IPS-NIHi7 (cell line): Measurements from ENCODE around the gene KCNT1.

Source experiments
- DNase-seq: peaks from one replicate; pipeline ENCODE4 v3.0.0; 2012; ENCODE audit warnings: mixed read lengths; ENCODE audit errors: extremely low spot score

KCNT1 gene

GRCh38 chr9:135765416-135765815 is 63.4 kb downstream of the KCNT1 start:
- DNase-seq = no peak

- DNase-seq = no peak
These were observed 64.3 kb downstream of the KCNT1 start for GRCh38 chr9:135766251-135766650.

GRCh38 chr9:135766707-135767106 is 64.7 kb downstream of the KCNT1 start:
- DNase-seq = no peak

GRCh38 chr9:135768516-135769218 is 66.7 kb downstream of the KCNT1 start:
- no peak for DNase-seq

DNA sequence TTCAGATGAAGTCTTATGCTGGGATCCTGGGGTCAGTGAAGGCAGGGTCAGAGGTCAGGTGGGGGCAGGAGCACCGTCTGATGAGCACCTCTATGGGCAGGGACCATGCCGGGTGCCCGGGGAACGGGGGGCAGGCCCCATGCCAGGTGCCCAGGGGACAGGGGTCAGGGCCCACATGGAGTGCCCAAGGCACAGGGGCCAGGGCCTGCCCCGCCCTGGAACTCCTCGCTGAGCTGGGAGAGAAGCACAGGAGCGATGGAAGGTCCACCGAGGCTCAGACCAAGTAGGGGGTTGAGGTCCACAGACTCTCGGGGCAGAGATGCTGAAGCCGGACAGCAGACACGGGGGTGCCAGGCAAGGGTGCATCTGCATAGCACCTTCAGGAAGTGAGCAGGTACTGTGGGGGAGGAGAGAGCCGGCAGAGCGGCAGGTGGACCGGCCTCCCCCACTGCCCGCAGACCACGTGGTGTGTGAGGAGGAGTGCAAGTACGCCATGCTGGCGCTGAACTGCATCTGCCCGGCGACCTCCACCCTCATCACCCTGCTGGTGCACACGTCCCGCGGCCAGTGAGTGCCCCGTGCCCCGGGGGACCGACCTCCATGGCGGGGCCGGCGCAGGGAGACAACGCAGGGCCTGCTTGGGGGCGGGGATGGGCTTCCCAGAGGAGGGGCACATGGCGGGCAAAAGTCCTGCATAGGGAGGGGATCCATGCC is 67.7 kb downstream of the KCNT1 start:
- DNase-seq = no peak

- DNase-seq = no peak
These were observed 68.2 kb downstream of the KCNT1 start for GRCh38 chr9:135770203-135770535.

GRCh38 chr9:135770771-135771170 is 68.8 kb downstream of the KCNT1 start:
- no peak for DNase-seq

DNA sequence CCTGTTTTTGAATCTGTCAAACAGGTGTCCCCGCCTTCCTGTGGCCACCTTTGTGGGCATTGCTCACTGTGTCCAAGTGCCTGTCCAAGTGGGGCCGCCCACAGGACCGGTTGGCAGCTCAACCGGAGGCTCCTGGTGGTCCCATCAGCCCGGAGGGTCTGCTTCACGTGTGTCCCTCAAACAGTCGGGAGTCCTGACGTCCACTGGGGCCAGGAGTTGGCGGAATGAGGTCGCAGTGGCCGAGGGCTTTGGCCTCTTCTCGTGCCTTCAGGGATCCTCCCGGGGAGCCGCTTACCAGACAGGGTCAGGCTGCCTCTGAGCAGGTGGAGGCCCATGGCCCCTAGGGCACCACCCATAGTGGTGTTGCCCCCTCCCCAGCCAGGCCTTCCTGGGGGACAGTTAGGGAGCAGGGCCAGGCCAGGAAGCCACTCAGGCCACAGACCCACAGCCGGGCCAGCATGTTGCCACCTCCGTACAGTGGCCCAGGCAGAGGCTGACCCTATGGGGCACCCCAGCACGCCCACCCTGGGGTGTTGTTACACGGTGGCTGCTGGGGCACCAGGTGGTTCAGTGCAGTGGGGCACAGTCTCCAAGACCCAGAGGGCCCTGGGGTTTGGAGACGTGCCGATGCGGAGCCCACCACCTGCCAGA is 69.5 kb downstream of the KCNT1 start:
- no peak for DNase-seq

GRCh38 chr9:135772056-135772646 is 70.2 kb downstream of the KCNT1 start:
- DNase-seq = no peak

GRCh38 chr9:135772702-135773493 is 70.9 kb downstream of the KCNT1 start:
- DNase-seq = no peak

- DNase-seq = no peak
These were observed 71.7 kb downstream of the KCNT1 start for GRCh38 chr9:135773530-135774238.

DNA sequence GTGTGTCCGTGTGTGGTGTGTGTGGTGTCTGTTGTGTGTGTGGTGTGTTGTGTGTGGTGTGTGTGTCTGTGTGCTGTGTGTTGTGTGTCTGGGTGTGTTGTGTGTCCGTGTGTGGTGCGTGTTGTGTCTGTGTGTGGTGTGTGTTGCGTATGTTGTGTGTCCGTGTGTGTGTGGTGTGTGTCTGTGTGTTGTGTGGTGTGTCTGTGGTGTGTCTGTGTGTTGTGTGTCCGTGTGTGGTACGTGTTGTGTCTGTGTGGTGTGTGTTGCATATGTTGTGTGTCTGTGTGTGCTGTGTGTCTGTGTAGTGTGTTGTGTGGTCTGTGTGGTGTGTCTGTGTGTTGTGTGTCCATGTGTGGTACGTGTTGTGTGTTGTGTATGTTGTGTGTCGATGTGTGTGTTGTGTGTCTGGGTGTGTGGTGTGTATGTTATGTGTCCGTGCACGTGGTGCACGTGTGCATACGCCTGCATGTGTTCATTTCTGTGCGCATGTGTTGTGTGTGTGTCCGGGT is 72.3 kb downstream of the KCNT1 start:
- no peak for DNase-seq

DNA sequence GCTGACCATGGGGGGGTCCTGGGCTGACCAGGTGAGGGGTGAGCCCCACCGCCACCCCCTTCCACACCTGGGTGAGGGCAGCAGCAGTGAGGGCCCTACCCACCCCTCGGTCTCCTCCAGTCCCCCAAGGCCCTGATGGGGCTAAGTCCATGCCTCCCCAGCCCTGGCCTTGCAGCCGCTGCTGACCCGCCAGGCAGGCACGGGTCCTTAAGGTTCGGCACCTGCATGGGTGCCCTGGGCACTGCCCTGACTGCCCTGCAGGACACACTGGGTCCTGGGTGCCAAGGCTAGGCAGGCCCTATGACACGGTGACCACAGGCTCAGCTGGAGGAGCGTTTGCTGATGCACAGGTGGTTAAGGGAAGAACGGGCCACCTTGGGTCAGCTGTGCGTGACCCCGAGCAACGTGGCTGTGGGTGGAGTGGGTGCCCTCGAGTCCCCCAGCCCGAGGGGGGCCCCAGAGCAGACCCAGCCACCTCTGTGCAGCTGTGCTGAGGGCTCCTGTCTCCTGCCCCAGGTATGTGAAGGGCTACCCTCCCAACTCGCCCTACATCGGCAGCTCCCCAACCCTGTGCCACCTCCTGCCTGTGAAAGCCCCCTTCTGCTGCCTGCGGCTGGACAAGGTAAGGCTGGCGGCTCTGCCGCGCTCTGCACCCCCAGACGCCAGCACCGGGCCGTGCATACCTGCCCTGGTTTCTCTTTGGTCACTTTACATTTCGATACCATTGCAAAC is 73.0 kb downstream of the KCNT1 start:
- no peak for DNase-seq

GRCh38 chr9:135775911-135776310 is 73.9 kb downstream of the KCNT1 start:
- no peak for DNase-seq

DNA sequence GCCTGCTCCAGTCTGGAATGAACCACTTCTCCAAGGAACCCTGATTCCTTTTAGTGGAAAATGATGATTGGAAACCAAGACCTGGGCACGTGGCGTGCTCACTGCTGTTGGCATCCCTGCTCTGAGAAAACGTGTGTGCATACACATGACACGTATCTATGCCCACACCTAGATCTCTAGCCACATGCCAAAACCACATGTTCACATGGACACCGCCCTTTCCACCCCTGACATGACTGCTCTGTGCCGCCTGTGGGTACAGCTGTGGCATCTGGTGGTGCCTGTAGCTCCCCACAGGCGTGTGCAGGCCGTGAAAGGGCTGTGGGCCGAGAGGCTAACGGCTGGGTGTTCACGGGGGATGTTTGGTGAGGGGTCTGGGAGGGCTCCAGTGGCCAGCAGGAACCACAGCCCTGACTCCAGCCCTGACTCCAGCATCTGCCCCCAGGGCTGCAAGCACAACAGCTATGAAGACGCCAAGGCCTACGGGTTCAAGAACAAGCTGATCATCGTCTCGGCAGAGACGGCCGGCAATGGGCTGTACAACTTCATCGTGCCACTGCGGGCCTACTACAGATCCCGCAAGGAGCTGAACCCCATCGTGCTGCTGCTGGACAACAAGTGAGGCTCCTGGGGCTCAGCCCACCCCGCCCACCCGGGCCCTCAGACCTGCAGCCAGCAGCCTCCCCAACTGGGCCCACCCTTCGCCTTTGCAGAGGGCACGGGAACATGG is 75.1 kb downstream of the KCNT1 start:
- no peak for DNase-seq

GRCh38 chr9:135777623-135778177 is 75.7 kb downstream of the KCNT1 start:
- DNase-seq = no peak

DNA sequence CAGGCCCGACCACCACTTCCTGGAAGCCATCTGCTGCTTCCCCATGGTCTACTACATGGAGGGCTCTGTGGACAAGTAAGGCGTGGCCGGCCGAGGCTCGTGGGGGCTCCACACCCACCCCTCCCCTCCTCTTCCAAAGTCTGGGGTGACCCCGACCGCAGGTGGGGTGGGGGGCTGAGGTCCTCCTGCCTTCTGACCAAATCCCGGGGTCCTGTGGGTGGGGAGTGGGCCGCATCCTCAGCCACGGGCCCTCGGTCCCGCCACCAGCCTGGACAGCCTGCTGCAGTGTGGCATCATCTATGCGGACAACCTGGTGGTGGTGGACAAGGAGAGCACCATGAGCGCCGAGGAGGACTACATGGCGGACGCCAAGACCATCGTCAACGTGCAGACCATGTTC is 76.4 kb downstream of the KCNT1 start:
- DNase-seq = no peak

- DNase-seq = no peak
These were observed 77.6 kb downstream of the KCNT1 start for GRCh38 chr9:135779571-135779970.

- DNase-seq = no peak
These were observed 78.1 kb downstream of the KCNT1 start for GRCh38 chr9:135780086-135780485.
